NCI-H524 (cell line): ENCODE results near the gene XDH.
A peak's percentile ranks its signal among the peaks of the same experiment; 100 is the strongest.

ENCODE experiments used
- DNase-seq, 2 experiments: peaks; one replicate each; lab custom pipeline; 2025; lab: John Stamatoyannopoulos, UW

Gene XDH

DNA sequence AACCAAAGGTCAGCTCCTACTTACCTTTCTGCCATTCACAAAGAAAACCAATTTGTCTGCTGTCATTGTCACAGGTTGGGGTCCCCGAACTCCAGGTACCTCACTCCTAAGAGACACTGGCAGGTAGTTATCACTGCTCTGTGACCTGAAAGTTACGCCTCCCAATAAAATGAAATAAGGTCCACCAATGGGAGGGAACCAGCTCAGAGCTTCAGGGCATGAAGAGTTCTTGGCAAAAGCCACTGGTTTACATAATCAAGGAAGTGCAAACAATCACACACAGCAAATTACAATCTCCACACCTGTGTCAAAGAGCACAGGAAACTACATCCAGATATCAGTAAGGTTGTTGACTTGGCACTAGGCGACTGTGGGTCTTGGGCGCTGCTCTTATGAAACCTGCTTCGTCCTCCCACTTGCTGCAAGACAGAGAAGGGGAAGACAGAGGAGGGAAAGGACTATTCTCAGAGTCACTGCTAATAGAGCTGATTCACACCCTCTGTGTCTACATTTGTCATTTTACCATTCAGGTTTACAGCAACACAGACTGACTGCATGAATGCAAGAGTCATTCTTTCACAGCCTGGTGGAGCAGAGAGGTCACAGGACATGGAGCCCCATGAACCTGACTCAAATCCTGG lies at the start of gene XDH:
TSS of gene XDH (minus strand) at position 142 of the 641 bp plus-strand sequence. CDS start at position 66, 76 bp downstream.
- DNase-seq = no peak

DNA sequence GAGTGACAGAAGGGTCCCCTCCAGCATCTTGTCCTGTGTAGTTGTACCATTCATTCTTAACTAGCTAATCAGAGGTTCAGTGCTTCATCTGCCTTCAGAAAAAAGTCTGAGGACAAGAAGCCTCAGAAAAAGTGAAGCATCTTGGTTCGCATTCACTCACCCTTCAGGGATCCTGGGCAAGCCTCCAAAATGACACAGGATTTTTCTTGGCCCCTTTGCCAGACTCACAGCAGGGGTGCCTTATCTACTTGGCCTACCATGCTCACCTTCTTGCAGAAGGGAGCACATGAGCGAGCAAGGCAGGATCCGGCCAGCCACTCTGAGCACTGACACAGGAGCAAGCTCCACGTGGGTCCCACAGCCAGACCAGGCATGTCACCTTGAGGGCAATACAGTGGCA lies 43.1 kb upstream of the XDH start:
- DNase-seq = no peak

DNA sequence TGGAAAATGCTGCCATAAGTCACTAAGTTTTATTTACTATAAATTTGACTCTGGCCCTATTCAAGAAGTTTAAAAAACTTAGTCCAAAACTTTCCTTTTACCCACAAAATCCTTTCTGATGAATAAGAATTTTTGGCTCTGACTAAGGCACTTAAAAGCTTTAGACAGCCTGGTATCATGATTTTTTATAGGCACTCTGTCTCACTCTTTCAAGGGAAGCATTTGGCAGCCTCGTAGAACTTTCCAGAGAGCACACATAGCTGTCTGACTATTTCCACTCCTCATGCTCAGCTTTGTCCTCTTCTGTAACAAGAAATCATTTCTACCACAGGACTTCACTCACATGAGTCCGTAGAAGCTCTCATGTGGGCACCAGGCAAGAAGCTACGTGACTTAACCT lies 32.3 kb upstream of the XDH start:
- no peak for DNase-seq

DNA sequence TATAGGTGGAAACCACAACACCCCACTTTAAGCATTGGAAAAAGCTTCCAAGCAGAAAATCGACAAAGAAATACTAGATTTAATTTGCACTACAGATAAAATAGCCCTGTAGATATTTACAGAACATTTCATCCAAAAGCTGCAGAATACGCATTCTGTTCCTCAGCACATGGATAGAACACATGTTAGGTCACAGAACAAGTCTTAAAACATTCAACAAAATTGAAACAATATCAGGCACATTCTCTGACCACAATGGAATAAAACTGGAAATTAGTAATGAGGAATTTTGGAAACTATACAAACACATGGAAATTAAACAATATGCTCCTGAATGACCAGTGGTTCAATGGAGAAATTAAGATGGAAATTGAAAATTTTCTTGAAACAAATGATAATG lies 27.8 kb upstream of the XDH start:
- DNase-seq = no peak

DNA sequence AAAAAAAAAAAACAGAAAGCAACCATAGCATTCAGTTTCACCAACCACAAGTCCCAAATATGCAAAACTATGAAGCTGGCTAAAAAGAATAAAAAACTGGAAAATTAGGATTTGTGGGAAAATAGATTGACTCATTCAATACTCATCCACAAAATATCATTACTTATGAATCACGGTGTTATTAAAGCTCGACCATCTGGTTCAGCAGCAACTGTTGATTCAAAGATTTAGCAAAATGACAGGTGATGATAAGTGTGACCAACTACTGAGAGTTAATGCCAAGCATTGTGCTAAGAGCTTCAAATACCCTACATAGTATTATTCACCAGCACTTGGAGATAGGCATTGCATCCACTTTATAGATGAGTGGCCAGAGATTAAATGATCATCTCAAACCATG lies 26.2 kb upstream of the XDH start:
- peak; percentile 30 to 88 for DNase-seq

DNA sequence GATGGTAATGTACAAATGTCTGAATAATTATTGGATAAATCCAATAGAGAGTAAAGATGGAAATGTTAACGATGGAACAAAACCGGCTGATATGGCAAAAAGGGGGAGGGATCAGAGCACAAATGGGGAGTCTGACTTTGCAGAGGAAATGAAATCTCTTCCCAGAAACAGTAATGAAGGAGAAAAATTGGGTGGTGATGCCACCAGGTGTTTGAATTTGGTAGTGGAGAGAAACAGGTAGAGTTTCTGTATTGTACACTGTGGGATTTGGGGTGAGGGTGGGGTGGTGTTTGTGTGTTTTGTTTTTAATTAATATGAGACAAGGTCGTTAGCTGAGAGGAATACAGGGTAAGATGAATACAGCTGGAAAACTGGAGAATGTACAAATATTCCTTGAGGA lies 20.4 kb upstream of the XDH start:
- DNase-seq = no peak

DNA sequence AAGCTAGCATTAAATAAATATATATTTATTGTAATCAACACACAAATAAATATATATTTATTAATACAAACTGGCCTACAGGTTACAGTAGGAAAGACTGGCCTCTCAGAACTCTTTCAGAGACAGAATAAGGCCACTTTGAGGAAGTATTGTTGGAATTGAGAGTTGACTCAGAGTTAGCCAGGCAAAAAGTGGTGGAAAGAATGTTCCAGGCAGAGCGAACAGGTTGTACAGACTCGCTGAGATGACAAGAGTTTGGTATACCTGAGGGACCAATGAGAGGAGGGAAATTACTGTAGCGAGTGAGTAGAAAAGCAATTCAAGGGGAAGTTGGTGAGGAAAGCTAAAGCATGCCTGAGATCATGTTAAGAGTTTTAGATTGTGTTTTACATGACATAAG lies 19.0 kb upstream of the XDH start:
- no peak for DNase-seq

DNA sequence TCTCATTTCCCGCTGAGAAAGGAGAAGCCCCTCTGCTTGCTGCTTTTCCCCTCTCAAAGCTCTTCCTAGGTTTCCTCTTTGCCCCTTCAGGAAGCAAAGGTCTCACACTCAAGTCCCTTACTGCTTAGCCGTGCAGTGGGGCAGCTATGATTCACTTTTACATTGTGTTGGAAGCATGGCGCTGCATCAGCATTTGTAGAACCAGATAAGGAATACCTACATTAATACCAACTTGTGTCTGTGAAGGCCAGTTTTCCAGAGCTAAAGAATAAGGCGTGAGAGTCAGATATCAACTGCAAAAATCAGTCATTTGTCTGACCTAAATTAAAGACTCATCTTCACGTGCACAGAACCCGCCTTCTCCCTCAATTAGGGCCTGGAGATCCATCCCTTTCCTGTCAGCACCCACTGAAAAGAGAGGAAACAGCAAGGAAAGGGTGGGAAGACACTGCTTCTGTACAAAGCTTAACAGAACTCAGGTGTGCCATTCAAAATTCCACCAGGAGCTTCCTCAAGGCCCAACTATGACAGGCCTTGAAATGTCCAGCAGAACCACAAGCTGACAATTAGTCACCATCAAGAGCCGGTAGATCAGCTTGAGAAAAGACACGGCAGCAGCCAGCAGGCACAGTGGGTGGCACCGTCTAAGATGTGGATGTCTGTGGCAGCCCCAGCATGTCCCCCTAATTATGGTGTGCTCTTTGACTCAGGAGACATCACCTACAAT lies 16.1 kb upstream of the XDH start:
- DNase-seq = no peak

DNA sequence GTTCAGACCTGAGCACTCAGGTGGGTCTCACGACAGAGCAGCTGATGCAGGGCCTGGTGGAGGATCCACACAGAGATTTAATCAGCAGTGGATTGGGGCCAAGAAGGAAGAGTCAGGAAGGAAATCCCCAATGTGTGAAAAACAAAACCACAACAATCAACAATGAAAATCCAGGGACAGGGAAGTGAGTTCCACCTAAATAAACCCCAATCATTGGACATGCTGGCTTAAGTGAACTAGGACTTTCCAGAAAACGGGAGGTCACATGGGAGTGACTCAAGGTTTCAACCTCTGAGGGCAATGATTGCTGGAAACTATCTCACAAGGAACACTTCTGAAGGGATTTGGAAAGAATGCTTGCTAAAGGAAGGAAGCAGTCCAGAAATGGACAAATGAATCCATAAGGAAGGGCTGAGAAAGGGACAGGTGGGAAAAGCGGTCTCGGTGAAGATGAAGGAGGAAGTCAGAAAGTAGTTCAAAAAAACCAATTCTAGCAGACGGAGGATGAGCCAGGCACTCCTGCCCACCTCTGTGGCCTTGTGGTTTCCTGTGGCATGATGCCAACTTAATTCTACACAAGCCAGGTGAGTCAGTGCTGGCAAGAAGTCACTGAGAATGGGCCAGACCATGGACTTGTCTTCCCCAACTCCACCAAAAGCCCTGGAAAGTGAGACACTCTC lies 15.4 kb upstream of the XDH start:
- DNase-seq = no peak

DNA sequence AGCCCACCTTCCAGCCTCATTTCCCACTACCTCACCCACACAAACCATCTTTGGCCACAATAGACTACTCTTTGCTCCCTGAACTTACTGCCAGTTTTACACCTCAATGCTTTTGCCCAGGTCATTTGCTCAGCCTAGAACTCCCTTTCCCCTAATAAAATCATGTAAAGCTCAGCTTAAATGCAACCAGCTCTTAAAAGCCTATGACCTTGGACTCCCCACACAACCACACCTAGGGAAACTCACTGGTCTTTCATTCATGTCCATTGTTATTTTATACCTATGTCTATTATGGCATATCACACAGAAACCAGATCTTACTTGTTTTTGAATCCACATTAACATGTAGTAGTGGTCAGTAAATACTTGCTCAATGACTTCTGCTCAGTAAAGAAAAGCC lies 14.5 kb upstream of the XDH start:
- DNase-seq = no peak

DNA sequence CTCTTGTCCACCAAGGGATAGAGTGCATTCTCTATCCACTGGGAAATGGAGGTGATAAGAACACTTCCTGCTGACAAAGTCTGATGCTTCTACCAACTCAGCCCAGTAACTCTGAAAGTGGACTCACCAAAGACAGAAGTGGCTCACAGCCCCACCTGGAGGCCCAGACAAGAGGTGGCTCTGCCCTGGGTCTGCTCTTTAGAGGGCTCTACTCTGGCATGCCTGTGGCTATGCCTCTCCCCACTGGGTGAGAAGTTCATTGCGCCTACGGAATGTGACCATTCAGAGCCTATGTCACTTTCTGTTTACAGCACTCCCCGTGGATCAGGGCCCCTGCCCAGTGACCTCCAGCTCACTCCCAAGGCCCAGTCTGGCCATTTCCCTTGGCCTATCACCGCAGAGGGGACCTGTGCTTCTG lies 13.5 kb upstream of the XDH start:
- no peak for DNase-seq

DNA sequence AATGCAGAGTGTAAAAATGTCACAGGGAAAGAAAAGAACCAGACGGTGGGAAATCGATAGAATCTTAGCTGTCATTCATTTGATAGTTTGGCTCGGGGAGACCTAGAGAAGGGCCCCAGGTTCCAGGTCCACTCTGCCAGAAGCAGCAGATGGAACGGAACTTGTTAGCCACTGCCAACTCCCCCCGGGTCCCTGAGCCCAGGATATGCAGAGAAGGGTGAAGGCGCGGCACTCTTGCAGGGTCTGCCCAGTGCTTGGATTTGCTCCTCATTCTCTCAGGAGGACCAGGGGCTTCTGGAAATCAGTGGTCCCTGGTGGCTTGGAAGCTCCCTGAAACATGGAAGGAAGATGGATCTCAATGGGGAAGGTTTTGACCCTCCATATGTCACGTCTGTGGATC lies 11.6 kb upstream of the XDH start:
- DNase-seq = no peak

DNA sequence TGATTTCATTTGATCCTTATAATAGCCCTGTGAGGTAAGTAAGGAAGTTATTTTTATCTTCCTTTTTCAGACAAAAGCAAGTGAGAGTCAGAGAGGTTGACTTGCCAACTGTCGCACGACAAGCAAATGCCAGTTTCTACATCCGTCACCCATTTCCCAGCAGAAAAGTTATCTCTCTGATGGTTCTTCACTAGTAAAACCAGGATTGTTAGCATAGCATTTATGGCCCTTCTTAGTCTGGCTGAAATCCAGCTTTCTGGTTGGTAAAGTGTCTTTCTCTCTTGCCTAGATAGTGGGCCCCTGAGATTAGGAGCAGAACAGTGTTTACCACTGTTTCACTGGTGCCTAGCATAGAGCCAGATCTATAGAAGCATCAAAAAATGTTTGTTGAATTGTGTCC lies 7.1 kb upstream of the XDH start:
- DNase-seq = no peak

DNA sequence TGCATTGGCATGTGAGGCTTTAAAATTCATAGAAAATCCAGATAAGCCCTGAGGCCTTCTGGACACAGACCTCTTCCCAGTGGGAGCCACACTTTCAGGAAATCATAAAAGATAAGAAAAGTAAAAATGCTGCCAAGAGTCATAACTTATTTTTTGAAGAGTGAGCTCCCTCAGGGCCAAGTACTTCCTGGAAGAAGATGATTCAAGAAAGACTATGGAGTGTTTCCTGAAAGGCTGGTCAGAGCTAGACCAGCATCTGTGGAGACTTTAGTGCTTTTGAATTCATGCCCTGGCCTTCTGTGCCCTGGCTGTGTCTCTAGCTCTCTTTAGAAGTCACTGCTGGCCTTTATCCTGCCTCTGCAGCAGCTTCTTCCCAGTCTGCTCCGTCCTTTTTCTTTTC lies 6.4 kb upstream of the XDH start:
- DNase-seq = no peak

DNA sequence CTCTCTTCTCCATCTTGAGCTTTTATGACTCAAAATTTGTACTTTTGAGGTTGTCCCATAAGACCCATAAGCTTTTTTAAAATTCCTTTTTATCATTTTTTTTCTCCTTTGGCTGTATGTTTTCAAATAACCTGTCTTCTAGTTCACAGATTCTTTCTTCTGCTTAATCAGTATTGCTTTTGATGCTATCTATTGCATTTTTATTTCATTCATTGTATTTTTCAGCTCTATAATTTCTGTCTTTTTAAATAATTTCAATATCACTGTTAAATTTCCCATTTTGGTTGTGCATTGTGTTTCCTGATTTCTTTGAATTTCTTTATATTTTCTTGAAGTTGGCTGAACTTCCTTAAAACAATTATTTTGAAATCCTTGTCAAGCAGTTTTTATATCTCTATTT lies 4.8 kb upstream of the XDH start:
- no peak for DNase-seq

DNA sequence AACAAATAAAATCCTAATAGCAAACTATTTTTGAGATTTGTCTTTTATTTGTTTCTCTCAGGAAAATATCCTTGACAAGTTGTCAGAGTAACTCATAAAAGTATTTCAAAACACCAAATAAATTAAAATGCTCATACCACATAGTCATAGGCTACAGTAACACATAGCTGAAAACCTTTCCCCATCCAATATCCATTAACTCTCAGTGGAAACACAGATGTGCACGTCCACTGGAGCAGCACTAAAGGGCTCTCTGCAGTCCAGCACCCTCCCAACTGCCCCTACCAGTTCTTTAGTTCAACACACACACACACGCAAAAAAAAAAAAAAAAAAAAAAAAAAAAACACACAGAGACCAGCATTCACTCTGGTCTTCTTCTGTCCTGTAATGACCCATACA lies 879 bp upstream of the XDH start:
- DNase-seq = no peak

DNA sequence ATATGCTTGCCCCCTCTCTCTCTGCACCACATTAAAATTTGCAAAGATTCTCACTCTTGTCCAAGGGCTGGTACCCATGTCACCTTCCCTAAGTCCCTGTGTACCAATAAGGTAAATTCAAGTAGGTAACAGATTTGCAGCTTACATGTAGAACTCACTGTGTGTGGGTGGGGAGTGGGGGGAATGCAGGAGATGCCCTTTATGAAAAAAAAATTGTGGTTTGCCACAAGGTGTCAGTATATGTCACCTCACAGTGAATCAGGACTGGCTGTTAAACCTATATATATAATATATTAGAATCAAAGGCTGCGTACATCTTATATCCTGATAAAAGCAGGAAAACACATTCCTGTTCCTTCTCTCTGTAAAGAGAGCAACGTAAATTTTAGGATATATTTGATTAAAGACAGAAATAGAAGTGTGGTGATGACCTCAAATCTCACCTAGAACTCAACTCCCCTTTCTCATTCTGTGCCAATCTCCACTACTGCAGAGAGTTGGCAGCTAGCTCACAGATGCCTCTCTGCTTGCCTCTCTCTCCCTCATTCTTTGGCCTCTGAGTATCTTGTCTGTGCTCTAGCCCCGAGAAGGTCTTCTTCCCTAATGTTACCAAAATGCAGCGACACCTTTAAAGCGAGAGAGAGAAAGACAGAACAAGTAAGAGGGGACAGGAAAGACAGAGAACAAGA lies 536 bp downstream of the XDH start:
- DNase-seq = peak in 1 of 2 experiments; percentile 41

DNA sequence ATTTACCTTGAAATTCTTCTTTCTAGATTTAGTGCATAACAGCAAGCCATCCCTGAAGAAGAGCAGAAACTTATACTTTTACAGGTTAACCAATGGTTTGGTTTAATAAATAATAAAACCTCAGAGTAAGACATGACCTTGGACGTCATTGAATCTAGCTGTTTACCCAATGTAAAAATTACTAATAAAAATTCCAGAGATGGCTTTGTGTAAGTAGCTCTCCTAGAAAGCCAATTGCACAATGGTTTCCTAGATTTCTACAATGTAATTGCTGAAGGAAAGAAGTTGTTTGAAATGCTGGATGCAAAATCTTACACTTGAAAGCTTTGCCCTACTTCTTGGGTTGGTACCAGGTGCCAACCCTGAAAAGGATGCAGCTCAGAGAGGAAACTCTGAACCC lies 1.5 kb downstream of the XDH start:
- no peak for DNase-seq

DNA sequence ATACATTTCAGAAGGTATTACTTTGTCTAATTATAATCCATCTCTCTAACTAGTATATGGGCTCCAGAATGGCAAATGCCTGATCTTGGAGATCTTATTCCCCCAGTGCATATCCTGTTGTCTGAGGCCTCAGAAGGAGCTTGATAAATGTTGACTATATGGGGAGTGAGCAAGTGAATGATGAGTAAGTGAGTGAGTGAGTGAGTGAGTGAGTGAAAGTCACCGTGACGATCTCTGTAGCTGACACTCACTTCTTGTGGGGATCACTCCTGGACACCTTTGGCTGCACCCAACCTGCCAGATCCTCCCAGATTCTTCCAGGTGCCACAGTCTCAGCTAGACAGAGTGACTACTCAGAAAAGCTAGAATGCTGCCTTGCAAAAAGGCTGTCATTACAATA lies 2.8 kb downstream of the XDH start:
- no peak for DNase-seq

DNA sequence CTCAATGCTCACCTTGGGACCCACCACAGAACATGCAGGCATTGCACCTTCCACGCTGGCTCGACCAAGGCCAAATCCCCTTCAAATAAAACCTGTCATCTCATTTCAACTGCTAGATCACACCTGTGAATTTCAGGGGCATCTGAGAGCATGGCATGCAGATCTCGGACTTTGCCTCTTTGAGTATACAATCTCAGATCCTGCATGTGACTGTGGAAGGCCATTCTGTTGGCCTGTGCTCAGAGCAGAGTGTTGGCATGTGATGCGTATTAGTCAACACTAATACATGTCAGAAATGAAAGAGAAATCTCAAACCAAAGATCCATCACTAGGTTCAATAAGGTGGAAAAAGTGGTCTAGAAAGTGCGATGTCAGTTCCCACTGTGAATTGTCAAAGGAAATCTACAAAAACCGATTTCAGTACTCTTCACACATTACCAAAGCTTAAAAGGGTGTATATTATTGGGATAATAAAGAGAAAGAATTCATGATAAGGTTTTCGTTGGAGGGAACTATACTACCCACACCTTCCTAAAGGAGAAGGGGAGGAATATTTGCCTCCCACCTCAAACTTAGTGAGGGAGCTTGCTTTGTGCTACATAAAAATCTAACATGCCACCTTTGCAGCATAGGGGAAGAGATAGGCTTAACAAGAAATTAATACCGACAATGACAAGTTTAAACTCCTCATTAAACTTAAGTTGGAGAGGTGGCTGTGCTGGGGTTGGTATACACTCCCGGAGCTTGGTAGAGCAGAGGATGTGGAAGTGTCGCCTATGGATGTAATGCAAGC lies 7.8 kb downstream of the XDH start:
- DNase-seq = no peak

DNA sequence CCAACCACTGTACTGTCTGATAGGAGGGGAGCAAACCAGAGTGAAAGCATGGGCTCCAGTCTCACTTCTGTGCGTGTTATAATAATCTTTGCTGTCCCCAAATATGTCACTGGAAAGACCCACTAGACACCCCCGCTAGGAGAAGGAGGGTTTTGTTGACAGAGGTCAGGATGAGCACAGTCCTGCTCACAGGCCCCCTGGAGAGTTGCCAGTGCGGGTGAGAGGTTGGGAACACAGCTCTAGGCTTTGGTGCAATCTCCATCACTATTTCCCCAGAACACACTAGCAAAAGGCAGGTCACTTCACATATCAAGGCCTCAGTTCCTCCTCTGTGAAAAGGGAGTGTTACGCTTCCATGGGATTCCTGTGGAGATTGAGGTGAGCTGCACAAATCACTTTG lies 9.7 kb downstream of the XDH start:
- DNase-seq = no peak

DNA sequence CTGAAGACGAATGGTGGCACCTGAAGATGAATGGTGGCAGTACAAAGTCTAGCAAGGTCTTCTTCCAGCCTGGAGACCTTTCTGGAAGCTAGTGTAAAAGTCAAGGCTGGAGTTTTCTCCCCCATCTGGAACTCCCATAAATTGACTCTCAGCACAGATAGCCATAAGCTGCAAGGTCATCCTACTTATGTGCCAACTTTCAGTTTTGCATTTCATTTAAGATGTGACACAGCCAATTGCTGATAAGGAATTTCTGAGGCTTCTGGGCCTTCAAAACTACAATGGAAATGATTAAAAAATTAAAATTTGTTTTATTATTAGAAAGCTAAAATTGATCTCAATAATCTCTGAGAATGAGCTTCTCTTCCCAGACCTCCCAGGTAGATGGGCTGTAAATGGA lies 10.2 kb downstream of the XDH start:
- no peak for DNase-seq
